ENCODE data around the gene CRELD1. TPM values are rescaled to one million over a fixed set of nuclear protein-coding genes. Genes with fewer than 3 reads are reported as not detected.
"Not testable (repeated sequence)": the region's sequence is repeated elsewhere in the genome, so short reads cannot be mapped to it uniquely, and the experiment has no call there.

The CRELD1 gene
- total RNA-seq, 3 donors from 2014 or later: 16.7 to 54.1 (median 29.3) TPM

DNA sequence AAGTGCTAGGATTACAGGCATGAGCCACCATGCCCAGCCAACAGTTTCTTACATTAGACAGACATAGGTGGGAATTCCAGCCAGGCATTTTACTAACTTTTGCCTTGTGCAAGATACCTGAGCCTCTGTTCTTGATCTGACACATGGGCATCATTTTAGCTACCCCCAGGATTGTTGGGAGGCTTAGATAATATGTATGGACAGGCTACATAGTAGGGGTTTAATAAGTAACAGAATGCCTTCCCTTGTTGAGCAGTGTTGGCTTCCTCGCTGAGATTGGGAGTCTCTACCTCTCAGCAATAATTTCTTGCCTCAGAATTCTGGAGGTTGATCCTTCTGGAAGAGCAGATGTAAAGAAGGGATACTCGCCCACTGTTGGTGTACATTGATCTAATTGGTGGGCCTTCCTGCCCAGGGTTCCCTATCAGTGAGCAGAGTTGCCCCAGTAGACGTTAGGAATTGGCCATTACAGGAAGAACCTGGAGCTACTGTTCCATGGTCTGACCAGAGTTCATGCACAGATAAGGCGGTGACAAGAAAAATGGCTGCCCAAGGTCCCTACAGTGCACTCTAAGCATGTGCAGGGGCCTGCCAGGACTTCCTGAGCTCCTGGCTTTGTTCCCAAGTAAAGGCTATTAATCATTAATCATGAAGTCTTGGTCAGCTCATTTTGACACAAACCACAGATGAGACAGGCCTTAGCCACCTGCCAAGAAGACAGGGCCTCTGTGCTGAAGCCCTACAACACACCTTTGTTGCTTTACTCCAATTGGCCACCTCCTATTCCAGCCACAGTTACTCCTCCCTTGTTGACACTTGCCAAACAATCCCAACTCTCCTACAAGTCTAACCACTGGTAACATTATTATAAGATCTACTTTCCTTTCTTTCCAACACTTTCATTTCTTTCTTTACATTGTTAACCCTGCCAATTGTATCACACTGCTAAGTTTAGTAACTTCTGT lies 35.9 kb upstream of the CRELD1 start:
- Histone ChIP-seq H3K4me3 (no peak overlapping the region), H3K4me1 (ENCODE audit: low read depth) (peaks cover 60% of the 10 kb centered on the region), H3K9me3 (no peaks in the 10 kb centered on the region), H3K36me3 (ENCODE audit: low read depth) (no peaks in the 10 kb centered on the region)
- DNase-seq: peak; percentile 44 to 79 (median 56)
- TF ChIP-seq CTCF (IDR thresholded peaks at IDR 0.05): no peak
- peak; percentile 75 for ATAC-seq
- intact Hi-C loops (cut with DNase I, micrococcal nuclease): no loop called here

DNA sequence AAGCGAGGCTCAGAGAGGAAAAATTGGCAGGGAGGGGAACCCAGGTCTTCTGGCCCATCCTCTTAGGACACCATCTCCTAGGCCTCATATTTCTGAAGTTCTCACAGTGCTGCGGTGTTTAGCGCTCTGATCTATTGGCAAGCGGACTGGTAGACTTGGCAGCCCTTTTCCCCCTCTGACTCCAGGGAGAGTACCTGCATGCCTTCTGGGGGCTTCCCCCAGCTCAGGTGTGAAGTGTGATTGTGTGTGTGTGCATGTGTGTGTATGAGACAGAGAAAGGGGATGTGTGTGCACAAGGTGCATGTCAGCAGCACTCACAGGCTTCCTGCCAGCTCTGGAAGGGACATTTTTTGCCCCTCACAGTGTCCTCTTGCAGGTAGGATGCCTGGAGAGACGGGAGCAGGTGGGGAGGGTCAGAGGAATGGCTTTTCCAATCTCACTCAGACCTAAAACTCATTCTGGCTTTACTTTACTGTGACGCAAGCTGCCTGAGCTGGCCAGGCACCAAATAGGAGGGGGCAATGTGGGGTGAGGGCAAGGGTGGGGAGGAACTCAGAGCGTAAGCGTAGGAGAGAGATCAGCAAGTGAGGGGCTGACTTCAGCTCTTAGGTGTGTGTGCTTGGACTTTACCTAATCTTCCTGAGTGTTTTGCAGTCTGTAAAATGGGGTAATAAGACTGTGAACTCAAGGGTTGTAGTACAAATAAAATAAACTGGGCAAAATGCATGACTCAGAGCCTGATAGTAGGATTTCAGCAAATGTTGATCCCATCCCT lies 35.0 kb upstream of the CRELD1 start:
- peak; percentile 41 for ATAC-seq
- DNase-seq: peak in 2 of 3 donors; percentile 61 to 76
- no peaks in the 10 kb centered on the region for H3K36me3 ChIP-seq (ENCODE audit: low read depth)
- no peaks in the 10 kb centered on the region for H3K9me3 ChIP-seq
- no peak overlapping the region for H3K4me3 ChIP-seq
- intact Hi-C loops (cut with DNase I, micrococcal nuclease): no loop called here
- TF ChIP-seq CTCF (IDR thresholded peaks at IDR 0.05): no peak
- peaks cover 59% of the 10 kb centered on the region for H3K4me1 ChIP-seq (ENCODE audit: low read depth)

- ATAC-seq (no peak), DNase-seq (no peak)
- Histone ChIP-seq H3K36me3 (ENCODE audit: low read depth) (no peaks in the 10 kb centered on the region), H3K4me1 (ENCODE audit: low read depth) (peaks cover 59% of the 10 kb centered on the region), H3K9me3 (no peaks in the 10 kb centered on the region), H3K4me3 (no peak overlapping the region)
- no peak for TF ChIP-seq CTCF (IDR thresholded peaks at IDR 0.05)
- intact Hi-C loops (cut with DNase I, micrococcal nuclease): no loop called here
These were observed 34.3 kb upstream of the CRELD1 start for GRCh38 chr3:9899289-9899791.

- ATAC-seq (peak; percentile 52), DNase-seq (peak in 1 of 3 donors; percentile 62)
- H3K9me3 ChIP-seq; intact Hi-C loops (cut with DNase I, micrococcal nuclease); H3K4me3 ChIP-seq; H3K36me3 ChIP-seq (ENCODE audit: low read depth): not testable (repeated sequence)
- peaks cover 48% of the 10 kb centered on the region for H3K4me1 ChIP-seq (ENCODE audit: low read depth)
These were observed 32.6 kb upstream of the CRELD1 start for GRCh38 chr3:9900965-9901415.

- Histone ChIP-seq H3K36me3 (ENCODE audit: low read depth) (no peaks in the 10 kb centered on the region), H3K9me3 (no peaks in the 10 kb centered on the region), H3K4me1 (ENCODE audit: low read depth) (peaks cover 46% of the 10 kb centered on the region), H3K4me3 (no peak overlapping the region)
- peak in 1 of 3 donors; percentile 54 for DNase-seq
- intact Hi-C loops (cut with DNase I, micrococcal nuclease): no loop called here
- ATAC-seq: no peak
- TF ChIP-seq CTCF (IDR thresholded peaks at IDR 0.05): no peak
These were observed 31.7 kb upstream of the CRELD1 start for GRCh38 chr3:9901967-9902366.
